NT2/D1 (cell line): Measurements from ENCODE around the gene BRMS1.

ENCODE experiments used
- SUZ12 ChIP-seq: IDR thresholded peaks from 2 replicates; pipeline ENCODE4 v1.6.1; 2011; ENCODE audit not compliant: insufficient read length, insufficient read depth; ENCODE audit errors: extremely low read depth
- ZNF274 ChIP-seq: IDR thresholded peaks from 2 replicates; pipeline ENCODE4 v1.6.1; 2011; ENCODE audit warnings: mild to moderate bottlenecking, low read depth, low read length

DNA sequence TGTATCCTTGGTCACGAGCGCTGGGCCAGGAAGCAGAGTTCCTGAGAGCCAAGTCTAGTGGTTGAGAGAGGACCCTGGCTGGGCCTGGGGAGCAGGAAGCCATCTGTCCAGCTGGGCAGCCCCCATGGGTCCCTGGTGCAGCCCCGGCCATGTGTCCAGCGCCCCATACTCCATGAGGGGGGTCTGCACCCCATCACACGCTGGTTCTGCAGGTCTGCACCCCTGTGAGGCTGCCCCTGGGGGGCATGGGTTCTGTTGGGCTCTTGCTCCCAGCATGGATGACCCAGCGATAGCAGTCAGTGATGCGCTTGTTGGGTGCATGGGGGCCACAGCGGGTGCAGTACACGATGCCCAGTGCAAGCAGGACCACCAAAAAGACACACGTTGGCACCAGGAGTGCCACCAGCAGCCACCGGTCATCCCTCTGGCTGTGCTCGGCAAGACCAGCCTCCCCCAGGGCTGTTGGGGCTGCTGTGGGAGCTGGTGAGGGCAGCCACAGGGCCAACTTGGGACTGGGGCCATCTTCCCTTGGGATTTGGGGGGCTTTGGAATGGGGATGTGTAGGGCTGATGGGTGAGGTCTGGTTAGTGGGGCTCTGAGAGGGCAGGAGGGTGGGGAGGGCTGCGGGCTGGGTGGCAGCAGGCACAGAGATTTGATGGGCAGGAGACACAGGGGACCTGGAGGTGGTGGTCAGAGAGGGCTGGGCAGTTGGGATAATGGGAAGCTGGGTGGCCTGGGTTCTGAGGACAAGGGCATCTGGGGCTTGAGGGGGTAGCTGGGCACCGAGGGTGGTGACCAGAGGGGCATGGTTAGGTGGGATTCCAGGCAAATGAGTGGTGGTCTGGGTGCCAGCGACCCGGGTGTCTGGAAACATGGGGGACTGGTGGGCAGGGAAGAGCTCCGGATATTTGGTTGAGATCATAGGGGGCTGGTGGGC lies 30.1 kb downstream of the BRMS1 start:
- TF ChIP-seq ZNF274 (no peak), SUZ12 (no peak)
